GM20000 (cell line): ENCODE results near the gene OLA1.

Source experiments
- DNase-seq: peaks from one replicate; pipeline ENCODE4 v3.0.0; 2012; ENCODE audit warnings: low spot score
- CTCF ChIP-seq: IDR thresholded peaks from 2 replicates; pipeline ENCODE4 v1.5.1; 2012; ENCODE audit warnings: mild to moderate bottlenecking, control low read depth; ENCODE audit errors: extremely low read depth, missing control alignments

Gene OLA1

GRCh38 chr2:174193737-174194136 lies 54.6 kb downstream of the OLA1 start:
- no peak for DNase-seq
- no peak for TF ChIP-seq CTCF

GRCh38 chr2:174192664-174193063 lies 55.7 kb downstream of the OLA1 start:
- no peak for DNase-seq
- no peak for TF ChIP-seq CTCF

- no peak for DNase-seq
- TF ChIP-seq CTCF = no peak
These were observed 56.8 kb downstream of the OLA1 start for GRCh38 chr2:174191342-174192074.

GRCh38 chr2:174184915-174185314 lies 63.4 kb downstream of the OLA1 start:
- no peak for TF ChIP-seq CTCF

GRCh38 chr2:174184504-174184903 lies 63.8 kb downstream of the OLA1 start:
- no peak for TF ChIP-seq CTCF
- DNase-seq = no peak

More at GRCh38 chr2:174184915-174185314, 63.4 kb downstream of the OLA1 start:
- DNase-seq = no peak

- TF ChIP-seq CTCF = no peak
- DNase-seq = no peak
These were observed 65.3 kb downstream of the OLA1 start for GRCh38 chr2:174183076-174183475.

GRCh38 chr2:174181368-174181767 lies 67.0 kb downstream of the OLA1 start:
- TF ChIP-seq CTCF = no peak
- DNase-seq = no peak
